HTR-8/SVneo (cell line): ENCODE data around the gene RPS3.

Source experiments
- DNase-seq: peaks from one replicate; pipeline ENCODE4 v3.0.0; 2011; ENCODE audit warnings: low spot score, mixed read lengths; ENCODE audit not compliant: insufficient read length
- FAIRE-seq: peaks from 2 replicates; lab custom pipeline; 2011; peaks lifted over from hg19 to GRCh38; lab: Jason Lieb, UNC

Gene RPS3

GRCh38 chr11:75450826-75451821 lies 51.8 kb downstream of the RPS3 start:
- DNase-seq (no peak), FAIRE-seq (no peak)

- DNase-seq, result peak; percentile 36
- no peak for FAIRE-seq
These were observed 54.8 kb downstream of the RPS3 start for GRCh38 chr11:75453916-75454655.

GRCh38 chr11:75454987-75455386 lies 55.7 kb downstream of the RPS3 start:
- DNase-seq (no peak), FAIRE-seq (no peak)
